ENCODE results near the gene MYO5B. TPM values are rescaled to one million over a fixed set of nuclear protein-coding genes. Genes with fewer than 3 reads are reported as not detected.

The MYO5B gene
- total RNA-seq, 4 donors from 2014 or later = 32.0 to 63.3 (median 46.8) TPM

DNA sequence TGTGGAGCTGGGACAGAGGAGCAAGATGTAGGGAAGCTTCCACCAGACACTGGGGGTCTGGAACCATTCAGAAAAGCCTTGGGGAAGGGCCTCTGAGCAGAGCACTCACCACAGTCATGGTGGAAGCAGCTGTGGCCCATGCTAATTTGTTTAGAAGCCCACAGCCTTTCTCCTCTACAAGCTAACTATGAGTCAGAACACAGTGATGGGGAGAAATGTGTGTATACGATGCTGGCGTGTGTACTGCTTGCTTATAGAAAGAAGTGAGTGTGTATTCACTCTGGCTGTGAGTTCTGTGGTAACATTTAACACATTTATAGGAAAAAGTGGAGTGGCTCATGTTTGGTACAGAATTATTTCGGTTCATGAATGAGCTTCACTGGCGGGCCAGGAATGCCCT is 224.6 kb downstream of the MYO5B start:
- H3K27me3 ChIP-seq = no peaks in the 10 kb centered on the region
- no peaks in the 10 kb centered on the region for H3K9me3 ChIP-seq
- no peak overlapping the region for H3K27ac ChIP-seq
- H3K4me3 ChIP-seq = no peak overlapping the region
- no peak for DNase-seq
- H3K4me1 ChIP-seq = no peaks in the 10 kb centered on the region
- H3K36me3 ChIP-seq = peaks cover 0 to 16% (median 0%) of the 10 kb centered on the region in 3 donors
- WGBS, 2 donors = 89 to 95% methylated on average over 4 of the region's 4 CpGs
- intact Hi-C loops (cut with DNase I) = no loop called here
- no peak for TF ChIP-seq POLR2A (IDR thresholded peaks at IDR 0.05)
- TF ChIP-seq, protein P1, sequence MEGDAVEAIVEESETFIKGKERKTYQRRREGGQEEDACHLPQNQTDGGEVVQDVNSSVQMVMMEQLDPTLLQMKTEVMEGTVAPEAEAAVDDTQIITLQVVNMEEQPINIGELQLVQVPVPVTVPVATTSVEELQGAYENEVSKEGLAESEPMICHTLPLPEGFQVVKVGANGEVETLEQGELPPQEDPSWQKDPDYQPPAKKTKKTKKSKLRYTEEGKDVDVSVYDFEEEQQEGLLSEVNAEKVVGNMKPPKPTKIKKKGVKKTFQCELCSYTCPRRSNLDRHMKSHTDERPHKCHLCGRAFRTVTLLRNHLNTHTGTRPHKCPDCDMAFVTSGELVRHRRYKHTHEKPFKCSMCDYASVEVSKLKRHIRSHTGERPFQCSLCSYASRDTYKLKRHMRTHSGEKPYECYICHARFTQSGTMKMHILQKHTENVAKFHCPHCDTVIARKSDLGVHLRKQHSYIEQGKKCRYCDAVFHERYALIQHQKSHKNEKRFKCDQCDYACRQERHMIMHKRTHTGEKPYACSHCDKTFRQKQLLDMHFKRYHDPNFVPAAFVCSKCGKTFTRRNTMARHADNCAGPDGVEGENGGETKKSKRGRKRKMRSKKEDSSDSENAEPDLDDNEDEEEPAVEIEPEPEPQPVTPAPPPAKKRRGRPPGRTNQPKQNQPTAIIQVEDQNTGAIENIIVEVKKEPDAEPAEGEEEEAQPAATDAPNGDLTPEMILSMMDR (IDR thresholded peaks at IDR 0.05) = no peak

DNA sequence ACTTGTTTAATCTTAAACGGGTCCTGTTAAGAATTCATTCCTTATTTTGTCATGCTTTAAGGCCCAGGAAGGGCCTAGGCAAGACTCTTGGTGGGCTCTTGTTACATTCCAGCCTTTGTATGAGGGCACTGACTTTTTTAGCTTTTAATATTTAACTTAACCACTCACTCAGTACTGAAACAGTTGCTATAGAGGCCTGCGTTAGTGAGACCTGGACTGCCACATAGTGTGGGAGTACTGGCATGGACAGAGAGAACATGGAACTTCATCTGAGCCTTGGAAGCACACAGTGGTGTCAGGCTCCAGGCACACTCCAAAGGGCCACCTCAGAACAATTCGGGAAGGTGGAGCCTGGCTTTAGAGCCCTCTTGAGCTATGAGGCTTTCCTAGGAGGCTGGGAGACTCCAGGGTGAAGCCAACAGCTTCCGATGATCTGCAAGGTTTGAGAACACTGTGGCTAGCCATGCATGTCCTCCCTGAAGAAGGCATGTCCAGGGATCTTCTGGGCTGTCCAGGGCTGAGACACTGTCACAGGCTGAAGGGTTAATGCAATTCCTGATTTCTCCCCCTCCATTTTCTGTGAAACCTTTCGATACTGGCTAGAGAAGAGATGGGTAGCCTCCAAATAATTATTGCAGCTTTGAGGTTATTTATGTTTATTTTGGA is 226.2 kb downstream of the MYO5B start:
- WGBS, 2 donors = 80 to 87% methylated on average over 3 to 4 of the region's 5 CpGs
- no peak for DNase-seq
- intact Hi-C loops (cut with DNase I) = no loop called here

DNA sequence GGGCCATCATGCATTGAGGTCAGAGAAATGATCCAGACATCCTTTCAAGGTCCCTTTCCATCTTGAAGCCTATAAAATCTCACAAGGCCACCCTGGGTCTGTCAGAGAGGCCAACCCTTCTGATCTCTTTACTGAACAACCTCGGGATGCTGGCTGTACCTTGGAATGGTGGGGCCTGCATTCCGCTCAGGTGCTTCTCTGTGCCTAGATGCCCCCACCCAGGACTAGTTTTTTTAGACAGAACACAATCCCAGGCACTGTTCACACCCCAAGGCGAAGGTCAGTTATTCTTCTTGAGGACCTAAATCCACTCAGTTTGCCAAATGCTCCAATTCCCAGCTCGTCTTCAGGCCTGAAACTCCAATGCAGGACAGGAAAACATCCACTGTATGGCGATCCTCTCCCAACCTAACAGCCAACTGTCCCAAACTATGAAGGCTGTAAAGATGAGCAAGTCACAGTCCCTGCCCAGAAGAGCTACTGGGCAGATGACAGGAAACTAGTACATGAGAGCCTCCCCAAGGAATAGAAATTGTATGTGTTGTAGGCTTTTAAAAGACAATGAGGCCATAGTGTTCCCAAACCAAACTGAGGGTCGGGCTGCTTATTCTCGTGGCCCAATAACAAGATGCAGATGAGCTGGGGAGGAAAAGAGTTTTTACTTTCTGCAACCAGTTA is 227.2 kb downstream of the MYO5B start:
- no peak overlapping the region for H3K27ac ChIP-seq
- DNase-seq = no peak
- WGBS, 2 donors = 85 to 90% methylated on average over 5 to 7 of the region's 7 CpGs
- no peaks in the 10 kb centered on the region for H3K9me3 ChIP-seq
- TF ChIP-seq, protein P1 (IDR thresholded peaks at IDR 0.05) = no peak
- TF ChIP-seq POLR2A (IDR thresholded peaks at IDR 0.05) = no peak
- H3K4me1 ChIP-seq = no peaks in the 10 kb centered on the region
- H3K4me3 ChIP-seq = no peak overlapping the region
- no peaks in the 10 kb centered on the region for H3K27me3 ChIP-seq
- peaks cover 0 to 13% (median 0%) of the 10 kb centered on the region in 3 donors for H3K36me3 ChIP-seq
- intact Hi-C loops (cut with DNase I) = no loop called here

More for the DNA sequence above, 226.2 kb downstream of the MYO5B start:
- Histone ChIP-seq H3K9me3 (no peaks in the 10 kb centered on the region), H3K4me1 (no peaks in the 10 kb centered on the region), H3K27me3 (no peaks in the 10 kb centered on the region), H3K4me3 (no peak overlapping the region), H3K27ac (no peak overlapping the region), H3K36me3 (peaks cover 0 to 17% (median 0%) of the 10 kb centered on the region in 3 donors)
- TF ChIP-seq POLR2A (IDR thresholded peaks at IDR 0.05) = no peak
- TF ChIP-seq, protein P1 (IDR thresholded peaks at IDR 0.05) = no peak

DNA sequence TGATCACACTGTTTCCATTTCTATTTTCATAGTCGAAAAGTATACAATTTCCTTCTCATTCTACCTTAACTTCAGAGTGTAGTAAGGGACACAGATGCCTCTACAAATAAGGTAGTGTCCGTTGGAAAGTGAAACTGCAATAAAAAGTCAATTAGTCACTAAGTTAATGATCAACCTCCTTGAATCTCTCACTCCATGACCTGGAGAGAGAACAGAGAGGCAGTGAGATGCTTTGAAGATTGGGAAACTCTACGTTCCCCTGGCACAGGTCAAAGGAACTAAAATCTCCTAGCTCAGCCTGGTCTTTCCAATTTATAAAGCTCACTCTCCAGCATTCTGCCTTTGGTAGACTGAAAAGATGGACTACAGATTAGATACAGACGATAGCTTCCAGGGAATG is 227.8 kb downstream of the MYO5B start:
- no peak overlapping the region for H3K27ac ChIP-seq
- intact Hi-C loops (cut with DNase I) = no loop called here
- 53 to 60% methylated on average over 4 of the region's 4 CpGs for WGBS, 2 donors
- no peaks in the 10 kb centered on the region for H3K27me3 ChIP-seq
- TF ChIP-seq, protein P1 (IDR thresholded peaks at IDR 0.05) = no peak
- TF ChIP-seq POLR2A (IDR thresholded peaks at IDR 0.05) = no peak
- H3K36me3 ChIP-seq = peaks cover 0 to 14% (median 0%) of the 10 kb centered on the region in 3 donors
- DNase-seq = no peak
- H3K4me3 ChIP-seq = no peak overlapping the region
- H3K9me3 ChIP-seq = no peaks in the 10 kb centered on the region
- no peaks in the 10 kb centered on the region for H3K4me1 ChIP-seq

DNA sequence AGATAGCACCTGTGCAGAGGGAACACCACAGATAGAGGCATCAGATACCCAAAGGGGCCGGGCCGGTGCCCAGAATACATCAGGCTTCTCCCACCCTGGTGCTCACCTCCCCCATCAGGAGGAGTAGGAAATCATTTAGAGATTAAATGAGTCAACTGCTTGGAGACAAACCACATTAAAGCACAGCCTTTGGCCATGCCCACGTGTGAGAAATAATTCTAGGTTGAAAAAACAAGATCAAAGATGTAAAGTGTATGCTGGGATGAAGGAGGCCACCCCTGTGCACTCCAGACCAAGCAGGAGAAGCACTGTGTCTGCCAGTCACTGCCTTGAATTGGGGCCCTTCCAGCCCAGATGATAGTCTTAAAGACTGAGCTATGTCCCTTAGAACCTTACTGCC is 228.9 kb downstream of the MYO5B start:
- intact Hi-C loops (cut with DNase I) = no loop called here
- H3K36me3 ChIP-seq = peaks cover 0 to 24% (median 0%) of the 10 kb centered on the region in 3 donors
- H3K4me3 ChIP-seq = no peak overlapping the region
- H3K4me1 ChIP-seq = no peaks in the 10 kb centered on the region
- WGBS, 2 donors = 43 to 56% methylated on average over 3 of the region's 3 CpGs
- TF ChIP-seq POLR2A (IDR thresholded peaks at IDR 0.05) = no peak
- TF ChIP-seq, protein P1 (IDR thresholded peaks at IDR 0.05) = no peak
- no peak for DNase-seq
- H3K9me3 ChIP-seq = no peaks in the 10 kb centered on the region
- H3K27ac ChIP-seq = no peak overlapping the region
- H3K27me3 ChIP-seq = no peaks in the 10 kb centered on the region

Measured in esophagus squamous epithelium (tissue), 5 donors.